ENCODE data around the gene EVA1A.

DNA sequence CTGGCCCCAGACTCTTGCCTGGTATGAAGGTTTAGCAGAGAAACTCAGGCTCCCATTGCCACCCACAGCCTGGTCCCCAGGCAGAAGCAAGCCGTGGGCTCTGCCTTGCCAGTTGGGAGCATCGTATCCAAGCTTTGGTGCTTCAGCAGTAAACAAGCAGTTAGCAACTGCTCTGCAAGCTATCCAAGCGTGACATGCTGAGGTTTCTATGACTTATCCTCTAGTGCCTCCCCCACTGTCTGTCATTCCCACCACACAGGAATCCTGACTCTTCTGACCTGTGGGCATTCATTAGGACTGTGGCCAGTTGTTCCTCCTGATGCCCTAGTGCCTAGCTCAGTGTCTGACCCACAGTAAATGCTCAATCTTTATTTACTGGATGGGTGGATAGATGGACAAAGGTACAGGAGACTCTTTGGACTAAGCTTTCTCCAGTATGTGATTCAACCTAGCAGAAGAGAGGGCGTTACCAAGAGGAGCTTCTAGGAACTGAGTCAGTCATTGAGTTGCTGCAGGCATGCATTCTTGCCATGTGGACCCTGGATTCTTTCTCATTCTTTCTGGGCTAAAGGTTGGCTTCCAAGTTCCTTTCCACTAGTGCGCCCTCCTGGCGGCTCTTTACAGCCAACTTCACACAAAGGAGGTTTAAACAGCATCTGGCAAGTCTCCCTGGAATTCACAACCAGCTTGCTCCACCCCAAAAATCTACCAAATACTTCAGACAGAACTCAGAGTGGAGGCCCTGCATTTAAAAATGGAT, 45.2 kb upstream of the EVA1A start:
- TF ChIP-seq, protein P1, sequence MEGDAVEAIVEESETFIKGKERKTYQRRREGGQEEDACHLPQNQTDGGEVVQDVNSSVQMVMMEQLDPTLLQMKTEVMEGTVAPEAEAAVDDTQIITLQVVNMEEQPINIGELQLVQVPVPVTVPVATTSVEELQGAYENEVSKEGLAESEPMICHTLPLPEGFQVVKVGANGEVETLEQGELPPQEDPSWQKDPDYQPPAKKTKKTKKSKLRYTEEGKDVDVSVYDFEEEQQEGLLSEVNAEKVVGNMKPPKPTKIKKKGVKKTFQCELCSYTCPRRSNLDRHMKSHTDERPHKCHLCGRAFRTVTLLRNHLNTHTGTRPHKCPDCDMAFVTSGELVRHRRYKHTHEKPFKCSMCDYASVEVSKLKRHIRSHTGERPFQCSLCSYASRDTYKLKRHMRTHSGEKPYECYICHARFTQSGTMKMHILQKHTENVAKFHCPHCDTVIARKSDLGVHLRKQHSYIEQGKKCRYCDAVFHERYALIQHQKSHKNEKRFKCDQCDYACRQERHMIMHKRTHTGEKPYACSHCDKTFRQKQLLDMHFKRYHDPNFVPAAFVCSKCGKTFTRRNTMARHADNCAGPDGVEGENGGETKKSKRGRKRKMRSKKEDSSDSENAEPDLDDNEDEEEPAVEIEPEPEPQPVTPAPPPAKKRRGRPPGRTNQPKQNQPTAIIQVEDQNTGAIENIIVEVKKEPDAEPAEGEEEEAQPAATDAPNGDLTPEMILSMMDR (IDR thresholded peaks at IDR 0.05) = no peak
- no peak for TF ChIP-seq POLR2A (IDR thresholded peaks at IDR 0.05)
